ENCODE measurements around the gene FANCC.

The FANCC gene

GRCh38 chr9:95104581-95104960, 212.9 kb downstream of the FANCC start:
- in situ Hi-C loops (cut with MboI; ENCODE audit: low sequenced_read_pairs) = no loop called here

GRCh38 chr9:95103871-95104580, 213.5 kb downstream of the FANCC start:
- in situ Hi-C loops (cut with MboI; ENCODE audit: low sequenced_read_pairs) = no loop called here

- in situ Hi-C loops (cut with MboI; ENCODE audit: low sequenced_read_pairs) = no loop called here
Observed at GRCh38 chr9:95103281-95103771, 214.2 kb downstream of the FANCC start.

DNA sequence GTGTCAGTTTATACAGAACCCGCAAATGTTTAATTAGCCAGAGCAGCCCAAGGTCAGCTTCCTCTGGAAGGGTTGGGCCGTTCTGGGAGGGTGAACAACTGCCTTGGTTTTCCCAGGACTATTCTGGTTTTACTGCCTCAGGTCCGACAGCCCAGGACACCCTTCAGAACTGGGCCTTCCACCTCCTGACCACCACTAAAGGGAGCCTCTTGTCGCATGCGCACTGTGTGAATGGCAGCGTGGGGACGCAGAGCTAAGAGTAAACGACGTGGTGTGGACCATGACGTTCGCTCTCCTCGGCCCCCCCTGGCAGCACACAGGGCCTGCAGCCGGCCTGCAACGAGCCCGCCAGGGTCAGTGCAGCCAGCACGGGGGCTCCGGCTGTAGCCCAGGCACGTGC, 214.9 kb downstream of the FANCC start:
- in situ Hi-C loops (cut with MboI; ENCODE audit: low sequenced_read_pairs) = no loop called here

DNA sequence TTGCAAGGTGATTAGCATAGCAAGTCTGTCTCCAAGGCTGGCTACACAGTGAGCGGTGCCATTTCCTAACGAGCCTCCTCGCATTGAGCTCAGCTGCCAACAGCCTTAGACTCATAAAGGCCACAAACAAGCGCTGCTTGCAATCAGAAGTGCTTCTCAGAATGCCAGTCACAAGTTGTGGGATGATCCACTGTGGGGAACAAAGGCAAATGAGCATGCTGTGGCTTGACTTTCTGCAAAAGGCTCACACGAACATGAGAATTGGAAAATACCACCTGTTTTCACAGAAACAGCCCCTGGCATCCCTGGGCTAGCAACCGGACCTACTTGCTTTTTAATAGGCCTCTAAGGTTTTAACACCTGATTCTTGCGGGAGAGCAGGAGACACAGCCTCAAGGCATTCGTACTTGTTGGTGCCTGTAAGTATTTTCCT, 215.5 kb downstream of the FANCC start:
- in situ Hi-C loops (cut with MboI; ENCODE audit: low sequenced_read_pairs) = no loop called here

- in situ Hi-C loops (cut with MboI; ENCODE audit: low sequenced_read_pairs) = no loop called here
Observed at GRCh38 chr9:95101326-95101725, 216.2 kb downstream of the FANCC start.

DNA sequence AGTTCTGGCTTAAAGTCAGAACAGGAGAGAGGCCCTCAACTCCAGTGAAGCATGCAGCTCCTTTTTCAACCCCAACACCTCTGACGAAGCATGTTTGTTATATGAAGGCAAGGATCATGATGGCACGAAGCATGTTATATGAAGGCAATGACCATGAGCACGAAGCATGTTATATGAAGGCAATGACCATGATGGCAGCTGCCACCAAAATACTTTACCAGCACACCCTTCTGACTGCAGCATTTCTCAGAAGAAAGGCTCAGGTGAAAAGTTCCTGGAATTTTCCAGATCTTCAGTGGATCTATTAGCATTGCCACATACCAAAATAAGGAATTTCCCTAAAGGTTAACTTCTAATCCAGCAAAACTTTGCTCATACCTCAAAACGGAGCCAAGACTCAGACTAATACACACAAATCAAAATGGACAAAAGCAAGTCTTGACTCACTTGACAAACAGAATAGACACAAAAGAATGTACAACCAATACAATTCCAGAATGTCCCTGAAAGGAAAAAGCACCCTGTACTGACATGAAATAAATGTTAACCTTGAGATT, 217.4 kb downstream of the FANCC start:
- in situ Hi-C loops (cut with MboI; ENCODE audit: low sequenced_read_pairs) = no loop called here

DNA sequence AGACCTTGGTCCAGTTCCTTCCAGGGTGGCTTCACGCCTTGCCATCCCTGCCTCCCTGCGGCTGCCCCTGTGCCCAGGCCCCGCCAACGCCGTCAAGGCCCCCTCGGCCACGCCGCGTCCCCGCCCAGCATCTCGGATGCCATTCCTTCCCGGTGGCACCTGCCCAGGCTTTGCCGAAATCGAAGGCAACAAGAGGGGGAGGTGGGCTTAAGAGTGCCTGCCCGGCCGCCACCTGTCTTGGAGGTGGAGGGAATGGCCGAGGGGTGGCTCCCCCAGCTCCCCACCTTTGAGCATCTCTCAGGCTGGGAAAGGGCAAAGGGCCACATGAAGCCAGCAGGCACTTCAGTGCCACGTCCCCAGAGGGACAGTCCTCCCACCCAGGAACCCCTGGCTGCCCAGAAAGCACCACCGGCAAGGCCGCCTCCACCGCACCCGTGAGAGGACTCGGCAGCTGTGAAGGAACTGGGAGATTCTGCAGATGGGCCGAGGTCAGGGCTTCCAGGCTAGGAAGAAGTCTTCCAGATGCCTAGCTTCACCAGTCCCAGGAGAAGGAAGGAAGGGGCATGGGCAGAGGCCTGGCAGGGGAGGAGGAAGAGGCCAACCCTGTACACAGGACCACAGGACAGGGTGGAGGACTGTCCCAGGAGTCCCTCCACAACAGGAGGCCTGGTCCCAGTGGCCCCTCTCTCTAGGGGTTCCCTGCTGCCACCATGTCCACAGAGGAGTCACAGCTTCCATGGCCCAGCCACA, 218.0 kb downstream of the FANCC start:
- in situ Hi-C loops (cut with MboI; ENCODE audit: low sequenced_read_pairs) = no loop called here

GRCh38 chr9:95098391-95098921, 219.1 kb downstream of the FANCC start:
- in situ Hi-C loops (cut with MboI; ENCODE audit: low sequenced_read_pairs) = no loop called here

GRCh38 chr9:95097279-95097678, 220.2 kb downstream of the FANCC start:
- in situ Hi-C loops (cut with MboI; ENCODE audit: low sequenced_read_pairs) = no loop called here

- in situ Hi-C loops (cut with MboI; ENCODE audit: low sequenced_read_pairs) = no loop called here
Observed at GRCh38 chr9:95096807-95097206, 220.7 kb downstream of the FANCC start.

GRCh38 chr9:95096381-95096780, 221.1 kb downstream of the FANCC start:
- in situ Hi-C loops (cut with MboI; ENCODE audit: low sequenced_read_pairs) = no loop called here

- in situ Hi-C loops (cut with MboI; ENCODE audit: low sequenced_read_pairs) = no loop called here
Observed at GRCh38 chr9:95095641-95096355, 221.7 kb downstream of the FANCC start.

- in situ Hi-C loops (cut with MboI; ENCODE audit: low sequenced_read_pairs) = no loop called here
Observed at GRCh38 chr9:95094002-95094401, 223.5 kb downstream of the FANCC start.

DNA sequence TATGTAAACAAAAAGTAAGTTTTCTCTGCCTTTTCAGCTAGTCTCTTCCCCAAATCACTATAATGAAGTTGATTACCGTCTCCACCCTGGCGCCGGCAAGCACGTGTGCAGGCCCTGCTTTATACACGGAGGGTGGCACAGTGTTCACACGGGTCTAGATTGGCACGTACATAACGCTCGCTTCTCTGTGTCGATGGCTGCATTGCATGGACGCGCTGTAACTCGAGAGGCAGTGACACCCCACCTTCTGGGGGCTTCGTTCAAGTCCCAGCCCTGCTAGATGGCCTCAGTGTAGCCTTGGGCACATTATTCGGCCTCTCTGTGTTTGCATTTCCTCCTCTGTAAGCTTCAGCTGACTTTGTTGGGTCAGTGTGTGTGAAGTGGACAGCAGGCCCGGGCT, 223.9 kb downstream of the FANCC start:
- in situ Hi-C loops (cut with MboI; ENCODE audit: low sequenced_read_pairs) = no loop called here

- in situ Hi-C loops (cut with MboI; ENCODE audit: low sequenced_read_pairs) = no loop called here
Observed at GRCh38 chr9:95092262-95093072, 225.0 kb downstream of the FANCC start.

DNA sequence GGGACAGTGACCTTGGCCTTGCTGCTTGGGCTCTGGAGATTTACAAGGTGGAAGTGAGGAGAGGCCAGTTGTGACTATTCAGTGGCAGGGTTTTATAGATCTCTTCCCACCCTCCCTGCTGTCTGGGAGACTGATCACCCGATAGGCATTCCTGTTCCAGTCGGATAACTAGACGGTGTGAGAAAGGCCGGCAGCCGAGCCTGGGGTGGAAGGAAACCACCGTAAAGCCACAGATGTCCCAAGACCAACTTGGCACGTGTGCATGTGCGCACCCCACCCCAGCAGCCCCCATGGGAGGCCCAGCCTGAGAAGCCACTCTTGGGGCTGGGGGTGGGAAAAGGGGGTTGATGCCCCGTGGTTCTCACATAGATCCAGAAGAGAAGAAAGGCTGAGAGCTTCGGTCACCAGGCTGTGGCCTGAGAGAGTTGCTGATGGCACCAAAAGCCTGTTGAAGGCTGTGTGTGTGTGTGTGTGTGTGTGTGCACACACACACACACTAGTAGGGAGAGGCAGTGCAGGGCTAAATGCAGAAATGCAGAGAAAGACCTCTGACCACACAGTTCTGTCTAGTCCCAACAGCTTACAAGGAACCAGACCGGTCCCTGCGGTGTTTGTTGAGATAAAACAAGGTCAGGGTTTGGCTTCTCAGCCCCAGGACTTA, 225.8 kb downstream of the FANCC start:
- in situ Hi-C loops (cut with MboI; ENCODE audit: low sequenced_read_pairs) = no loop called here

DNA sequence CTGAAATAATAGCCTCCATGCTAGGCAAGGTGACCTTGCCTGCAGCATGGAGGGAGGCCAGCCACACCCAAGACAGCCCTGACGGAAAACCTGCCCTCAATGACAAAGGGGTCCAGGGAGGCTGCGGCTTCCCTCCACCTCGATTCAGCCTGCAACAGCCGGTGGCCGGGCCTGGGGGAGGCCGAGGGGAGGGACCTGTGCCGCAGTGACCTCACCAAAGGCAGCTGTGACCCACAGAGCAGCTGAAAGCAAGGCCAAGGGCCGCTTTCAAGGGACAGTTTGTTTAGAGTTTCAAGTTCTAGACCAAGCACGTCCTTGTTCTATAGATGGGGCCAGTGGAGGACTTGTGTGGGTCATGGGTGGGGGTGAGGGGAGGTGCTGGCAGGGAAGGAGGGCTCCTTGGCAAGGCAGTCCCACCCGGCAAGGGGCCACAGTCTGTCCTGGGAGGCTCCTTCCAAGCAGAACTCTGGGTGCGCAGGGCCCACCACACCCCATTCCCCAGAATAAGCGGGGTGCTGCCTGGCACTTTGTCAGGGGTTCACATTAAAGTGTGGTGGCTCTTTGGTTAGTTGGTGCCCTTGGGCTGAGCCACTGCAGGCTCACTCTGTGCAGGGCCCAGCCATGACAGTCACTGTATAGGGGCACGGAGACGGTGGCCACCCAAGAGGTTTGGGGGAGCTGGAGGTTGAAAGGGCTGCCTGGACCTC, 226.5 kb downstream of the FANCC start:
- in situ Hi-C loops (cut with MboI; ENCODE audit: low sequenced_read_pairs) = no loop called here

Measured in hTERT RPE-1 (cell line).